Neural cell (in vitro differentiated cells): ENCODE results near the gene DOCK8.

Experiments used
- EZH2 ChIP-seq: fragments of 200-600, 300-800 bp; shearing (Covaris generic), sonication (generic); IDR thresholded peaks from 2 replicates; pipeline ENCODE4 v1.6.1; 2014; ENCODE audit warnings: antibody characterized with exemption, low read length, borderline replicate concordance, mild to moderate bottlenecking; ENCODE audit not compliant: insufficient read depth, poor library complexity, severe bottlenecking
- TF ChIP-seq, protein P1 (sequence below): fragments of 450-650 bp; IDR thresholded peaks from 2 replicates; pipeline ENCODE4 v1.5.1; 2014; ENCODE audit warnings: antibody characterized with exemption, mild to moderate bottlenecking, moderate library complexity; ENCODE audit not compliant: poor library complexity, severe bottlenecking

GRCh38 chr9:450561-450960, 235.9 kb downstream of the DOCK8 start:
- TF ChIP-seq, protein P1, sequence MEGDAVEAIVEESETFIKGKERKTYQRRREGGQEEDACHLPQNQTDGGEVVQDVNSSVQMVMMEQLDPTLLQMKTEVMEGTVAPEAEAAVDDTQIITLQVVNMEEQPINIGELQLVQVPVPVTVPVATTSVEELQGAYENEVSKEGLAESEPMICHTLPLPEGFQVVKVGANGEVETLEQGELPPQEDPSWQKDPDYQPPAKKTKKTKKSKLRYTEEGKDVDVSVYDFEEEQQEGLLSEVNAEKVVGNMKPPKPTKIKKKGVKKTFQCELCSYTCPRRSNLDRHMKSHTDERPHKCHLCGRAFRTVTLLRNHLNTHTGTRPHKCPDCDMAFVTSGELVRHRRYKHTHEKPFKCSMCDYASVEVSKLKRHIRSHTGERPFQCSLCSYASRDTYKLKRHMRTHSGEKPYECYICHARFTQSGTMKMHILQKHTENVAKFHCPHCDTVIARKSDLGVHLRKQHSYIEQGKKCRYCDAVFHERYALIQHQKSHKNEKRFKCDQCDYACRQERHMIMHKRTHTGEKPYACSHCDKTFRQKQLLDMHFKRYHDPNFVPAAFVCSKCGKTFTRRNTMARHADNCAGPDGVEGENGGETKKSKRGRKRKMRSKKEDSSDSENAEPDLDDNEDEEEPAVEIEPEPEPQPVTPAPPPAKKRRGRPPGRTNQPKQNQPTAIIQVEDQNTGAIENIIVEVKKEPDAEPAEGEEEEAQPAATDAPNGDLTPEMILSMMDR: no peak
- TF ChIP-seq EZH2: no peak
